ENCODE measurements around the gene BRME1. TPM values are rescaled to one million over a fixed set of nuclear protein-coding genes. Genes with fewer than 3 reads are reported as not detected.
A peak's percentile ranks its signal among the peaks of the same experiment; 100 is the strongest.

The BRME1 gene
- polyA plus RNA-seq, 1 experiment: 0.12 TPM

DNA sequence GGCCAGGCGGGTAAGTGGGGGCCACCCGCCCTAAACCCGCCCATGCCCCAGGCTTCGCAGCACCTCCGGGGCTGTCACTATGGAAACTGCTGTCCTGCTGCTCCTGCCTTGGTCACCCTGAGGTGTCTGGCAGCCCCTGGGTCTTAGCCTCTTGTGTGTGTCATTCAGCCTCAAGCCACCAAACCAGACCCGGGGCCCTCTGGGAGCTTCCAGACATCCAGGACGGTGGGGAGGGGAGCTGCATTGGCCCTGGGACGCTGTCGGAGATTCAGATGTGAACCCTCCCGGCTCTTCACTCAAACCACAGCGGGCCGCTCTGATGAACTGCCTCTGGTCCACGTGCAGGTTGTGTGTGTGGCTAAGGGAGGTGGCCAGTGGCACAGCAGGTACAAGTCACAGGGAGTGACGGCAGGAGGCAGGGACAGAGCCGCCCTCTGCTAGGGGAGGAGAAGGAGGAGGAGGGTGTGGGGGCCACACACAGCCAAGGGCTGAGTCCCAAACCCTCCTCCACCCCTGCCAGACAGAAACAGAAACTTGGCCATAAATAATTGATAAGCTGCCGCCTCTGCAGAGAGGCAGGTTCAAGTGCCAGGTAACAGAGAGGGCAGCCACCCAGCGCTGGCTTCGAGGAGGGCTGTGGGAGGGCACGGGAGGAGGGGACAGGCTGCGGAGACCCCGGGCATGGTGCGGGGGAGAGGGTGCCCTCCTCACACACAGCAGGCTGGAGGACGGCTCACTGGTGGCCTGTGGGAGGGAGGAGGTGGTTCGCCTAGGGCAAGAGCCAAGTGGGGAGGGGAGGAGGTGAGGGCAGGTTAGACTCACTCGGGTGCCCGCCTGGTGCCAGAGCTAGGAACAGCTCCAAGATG lies 21.0 kb downstream of the BRME1 start:
- Histone ChIP-seq H3K4me3 (ENCODE audit: low read depth, low read length) (no peak overlapping the region), H3K9me3 (ENCODE audit: control insufficient read depth, insufficient read depth, low read length) (no peaks in the 10 kb centered on the region; the same call in 1 of the 2 replicates), H3K27me3 (ENCODE audit: control insufficient read depth, insufficient read depth, low read length) (peaks cover 10% of the 10 kb centered on the region), H3K27ac (ENCODE audit: low read depth, low read length) (no peak overlapping the region)
- ChIA-PET CTCF (no interaction called here), POLR2A (interaction anchor here (0.9 to 1.1 kb wide), 2 partner anchors 57 to 68 kb away, joined by 3 to 4 read pairs; no protein-coding TSS in a partner anchor)
- TF ChIP-seq, protein P1, sequence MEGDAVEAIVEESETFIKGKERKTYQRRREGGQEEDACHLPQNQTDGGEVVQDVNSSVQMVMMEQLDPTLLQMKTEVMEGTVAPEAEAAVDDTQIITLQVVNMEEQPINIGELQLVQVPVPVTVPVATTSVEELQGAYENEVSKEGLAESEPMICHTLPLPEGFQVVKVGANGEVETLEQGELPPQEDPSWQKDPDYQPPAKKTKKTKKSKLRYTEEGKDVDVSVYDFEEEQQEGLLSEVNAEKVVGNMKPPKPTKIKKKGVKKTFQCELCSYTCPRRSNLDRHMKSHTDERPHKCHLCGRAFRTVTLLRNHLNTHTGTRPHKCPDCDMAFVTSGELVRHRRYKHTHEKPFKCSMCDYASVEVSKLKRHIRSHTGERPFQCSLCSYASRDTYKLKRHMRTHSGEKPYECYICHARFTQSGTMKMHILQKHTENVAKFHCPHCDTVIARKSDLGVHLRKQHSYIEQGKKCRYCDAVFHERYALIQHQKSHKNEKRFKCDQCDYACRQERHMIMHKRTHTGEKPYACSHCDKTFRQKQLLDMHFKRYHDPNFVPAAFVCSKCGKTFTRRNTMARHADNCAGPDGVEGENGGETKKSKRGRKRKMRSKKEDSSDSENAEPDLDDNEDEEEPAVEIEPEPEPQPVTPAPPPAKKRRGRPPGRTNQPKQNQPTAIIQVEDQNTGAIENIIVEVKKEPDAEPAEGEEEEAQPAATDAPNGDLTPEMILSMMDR (IDR thresholded peaks at IDR 0.05; ENCODE audit: low read depth, low read length): no peak
- DNase-seq (ENCODE audit: low read depth, low spot score): no peak

DNA sequence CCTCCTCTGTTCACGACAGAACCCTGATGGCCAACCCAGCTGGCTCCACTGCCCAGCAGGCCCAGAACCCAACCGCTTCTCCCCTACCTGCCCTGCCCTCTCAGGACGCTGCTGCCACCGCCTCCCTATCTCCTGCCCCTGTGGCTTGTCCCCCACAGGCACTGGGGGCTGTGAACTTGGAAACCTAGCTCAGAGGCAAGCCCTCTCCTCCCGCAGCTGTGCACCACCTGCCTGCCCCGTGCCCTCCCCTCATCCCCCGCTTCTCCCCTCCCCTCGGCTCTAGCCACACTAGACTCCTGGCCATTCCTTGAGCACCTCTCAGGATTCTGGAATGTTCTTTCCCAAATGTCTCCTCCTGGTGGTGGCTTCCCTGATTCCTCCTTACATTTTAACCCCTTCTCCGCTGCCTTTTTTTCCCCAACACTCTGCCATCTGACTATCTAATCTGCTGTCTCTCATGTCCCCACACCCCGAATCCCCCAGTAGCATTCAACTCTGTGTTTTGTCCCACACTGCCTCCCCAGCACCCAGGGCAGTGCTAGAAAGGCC lies 22.3 kb downstream of the BRME1 start:
- Histone ChIP-seq H3K27ac (ENCODE audit: low read depth, low read length) (no peak overlapping the region), H3K27me3 (ENCODE audit: control insufficient read depth, insufficient read depth, low read length) (peaks cover 6% of the 10 kb centered on the region), H3K9me3 (ENCODE audit: control insufficient read depth, insufficient read depth, low read length) (no peaks in the 10 kb centered on the region; the same call in 1 of the 2 replicates), H3K4me3 (ENCODE audit: low read depth, low read length) (no peak overlapping the region)
- TF ChIP-seq, protein P1 (IDR thresholded peaks at IDR 0.05; ENCODE audit: low read depth, low read length): peak; percentile 37
- no peak for DNase-seq (ENCODE audit: low read depth, low spot score)
- ChIA-PET CTCF (interaction anchor here (1.3 kb wide), 1 partner anchor 192 kb away, joined by 6 read pairs; no protein-coding TSS in a partner anchor), POLR2A (interaction anchor here (0.9 kb wide), 1 partner anchor 70 kb away, joined by 3 read pairs; no protein-coding TSS in a partner anchor)

DNA sequence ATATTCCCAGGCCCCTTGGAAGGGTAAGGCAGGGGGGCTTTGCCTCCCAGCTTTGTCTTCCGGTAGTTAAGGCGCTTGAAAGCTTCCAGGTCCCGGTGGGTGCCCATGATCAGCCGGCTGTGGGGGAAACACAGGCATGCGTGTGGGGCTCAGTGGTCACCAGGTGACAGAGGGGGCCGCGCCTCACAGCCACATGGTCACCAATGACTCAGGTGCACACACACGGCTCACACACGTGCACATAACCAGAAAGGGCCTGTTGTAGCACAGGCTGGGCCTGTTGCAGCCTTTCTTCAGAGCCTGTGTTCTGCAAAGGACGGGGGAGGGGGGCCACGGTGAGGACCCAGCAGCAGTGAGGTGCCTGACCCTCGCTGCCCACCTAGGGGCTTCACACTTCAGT lies 23.1 kb downstream of the BRME1 start:
- ChIA-PET POLR2A (no interaction called here), CTCF (interaction anchor here (0.6 to 1.3 kb wide), 3 partner anchors 192 to 435 kb away, joined by 4 to 6 read pairs (median 4); no protein-coding TSS in a partner anchor)
- Histone ChIP-seq H3K9me3 (ENCODE audit: control insufficient read depth, insufficient read depth, low read length) (no peaks in the 10 kb centered on the region; the same call in 1 of the 2 replicates), H3K4me3 (ENCODE audit: low read depth, low read length) (no peak overlapping the region), H3K27ac (ENCODE audit: low read depth, low read length) (no peak overlapping the region), H3K27me3 (ENCODE audit: control insufficient read depth, insufficient read depth, low read length) (peaks cover 2% of the 10 kb centered on the region)
- DNase-seq (ENCODE audit: low read depth, low spot score): no peak
- TF ChIP-seq, protein P1 (IDR thresholded peaks at IDR 0.05; ENCODE audit: low read depth, low read length): no peak

DNA sequence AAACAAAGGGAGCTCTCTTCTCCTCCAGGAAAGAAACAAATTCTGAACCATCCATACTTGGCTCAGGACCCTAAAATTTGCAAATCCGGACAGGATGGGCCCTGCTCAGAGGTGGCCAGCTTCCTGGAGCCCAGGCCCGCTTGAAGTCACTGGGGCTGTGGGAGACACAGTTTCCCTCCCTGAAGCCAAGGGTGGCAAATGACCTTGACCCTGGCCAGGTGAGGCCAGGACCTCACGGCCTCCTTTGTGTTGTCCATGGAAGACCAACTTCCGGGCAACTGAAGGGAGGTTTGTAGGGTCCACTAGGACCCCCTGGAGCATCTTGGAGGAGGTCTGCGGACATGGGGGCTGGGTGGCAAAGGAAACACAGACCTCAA lies 23.5 kb downstream of the BRME1 start:
- DNase-seq (ENCODE audit: low read depth, low spot score): no peak
- Histone ChIP-seq H3K9me3 (ENCODE audit: control insufficient read depth, insufficient read depth, low read length) (no peaks in the 10 kb centered on the region; the same call in 1 of the 2 replicates), H3K27me3 (ENCODE audit: control insufficient read depth, insufficient read depth, low read length) (peaks cover 2% of the 10 kb centered on the region), H3K4me3 (ENCODE audit: low read depth, low read length) (no peak overlapping the region), H3K27ac (ENCODE audit: low read depth, low read length) (no peak overlapping the region)
- TF ChIP-seq, protein P1 (IDR thresholded peaks at IDR 0.05; ENCODE audit: low read depth, low read length): no peak
- CTCF ChIA-PET: interaction anchor here (0.6 to 2.0 kb wide), 4 partner anchors 193 to 466 kb away, joined by 3 to 9 read pairs (median 4); partner anchors contain the start of gene ASF1B
- POLR2A ChIA-PET: interaction anchor here (0.5 kb wide), 1 partner anchor 26 kb away, joined by 4 read pairs; no protein-coding TSS in a partner anchor

Measured in AG04450 (cell line).